Measurements from ENCODE around the gene S100A2. TPM values are rescaled to one million over a fixed set of nuclear protein-coding genes. Genes with fewer than 3 reads are reported as not detected.
A peak's percentile ranks its signal among the peaks of the same experiment; 100 is the strongest.

Gene S100A2
- total RNA-seq, 1 donor from 2014 or later: not detected

DNA sequence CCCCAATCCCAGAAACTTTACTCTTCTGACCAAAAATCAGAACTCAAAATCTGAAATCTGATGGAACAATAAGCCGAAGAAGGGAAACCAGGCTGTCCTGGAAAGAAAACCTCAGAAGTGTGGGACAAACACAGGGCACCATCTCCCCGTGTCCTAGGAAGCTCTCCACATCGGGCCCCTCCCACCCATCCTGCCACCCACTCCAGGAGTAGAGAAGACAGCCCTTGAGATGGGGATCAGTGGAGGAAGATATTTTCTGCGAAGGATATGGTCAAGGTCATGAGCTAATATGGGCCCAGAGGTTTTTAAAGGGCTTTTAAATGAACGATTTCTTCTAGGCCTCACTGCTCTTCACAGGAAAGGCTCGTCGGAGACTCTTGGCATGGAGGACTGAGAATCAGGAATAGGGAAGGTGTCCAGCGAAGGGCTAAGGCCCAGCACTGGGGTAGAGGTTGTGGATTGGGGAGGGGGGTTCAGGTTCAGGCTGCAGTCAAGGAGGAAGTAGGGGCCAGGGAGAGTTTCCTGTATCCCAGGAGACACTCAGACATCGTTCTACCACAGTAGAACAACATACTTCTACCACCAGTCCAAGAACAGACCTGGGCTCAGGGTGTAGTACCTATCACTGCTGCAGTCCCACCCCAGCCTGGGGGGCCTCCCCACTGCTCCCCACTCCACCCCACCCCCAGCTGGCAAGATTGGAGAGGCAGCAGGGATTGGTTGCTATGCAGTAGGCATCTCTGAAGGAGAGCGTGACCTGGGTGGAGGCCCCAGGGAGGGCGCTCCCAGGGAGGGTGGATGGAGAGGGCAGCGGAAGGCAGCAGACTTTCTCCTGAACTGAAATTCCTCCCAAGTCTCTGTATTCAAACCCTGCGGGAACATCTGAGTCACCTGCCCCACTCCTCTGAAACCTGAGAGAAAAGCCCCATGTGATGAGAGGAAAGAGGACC, 23.7 kb downstream of the S100A2 start:
- Mint-ChIP-seq H3K4me1 (peaks cover 27% of the 10 kb centered on the region), H3K27me3 (ENCODE audit: low read depth) (no peaks in the 10 kb centered on the region), H3K27ac (ENCODE audit: unreplicated experiment) (peak overlapping the region; percentile 85), H3K9me3 (no peaks in the 10 kb centered on the region), H3K36me3 (ENCODE audit: low read depth) (no peaks in the 10 kb centered on the region), H3K4me3 (no peak overlapping the region)
- TF ChIP-seq, protein P1, sequence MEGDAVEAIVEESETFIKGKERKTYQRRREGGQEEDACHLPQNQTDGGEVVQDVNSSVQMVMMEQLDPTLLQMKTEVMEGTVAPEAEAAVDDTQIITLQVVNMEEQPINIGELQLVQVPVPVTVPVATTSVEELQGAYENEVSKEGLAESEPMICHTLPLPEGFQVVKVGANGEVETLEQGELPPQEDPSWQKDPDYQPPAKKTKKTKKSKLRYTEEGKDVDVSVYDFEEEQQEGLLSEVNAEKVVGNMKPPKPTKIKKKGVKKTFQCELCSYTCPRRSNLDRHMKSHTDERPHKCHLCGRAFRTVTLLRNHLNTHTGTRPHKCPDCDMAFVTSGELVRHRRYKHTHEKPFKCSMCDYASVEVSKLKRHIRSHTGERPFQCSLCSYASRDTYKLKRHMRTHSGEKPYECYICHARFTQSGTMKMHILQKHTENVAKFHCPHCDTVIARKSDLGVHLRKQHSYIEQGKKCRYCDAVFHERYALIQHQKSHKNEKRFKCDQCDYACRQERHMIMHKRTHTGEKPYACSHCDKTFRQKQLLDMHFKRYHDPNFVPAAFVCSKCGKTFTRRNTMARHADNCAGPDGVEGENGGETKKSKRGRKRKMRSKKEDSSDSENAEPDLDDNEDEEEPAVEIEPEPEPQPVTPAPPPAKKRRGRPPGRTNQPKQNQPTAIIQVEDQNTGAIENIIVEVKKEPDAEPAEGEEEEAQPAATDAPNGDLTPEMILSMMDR (conservative IDR thresholded peaks at IDR 0.05): no peak
- no peak for DNase-seq (ENCODE audit: low read depth, low spot score)

- Mint-ChIP-seq H3K27me3 (ENCODE audit: low read depth) (no peaks in the 10 kb centered on the region), H3K9me3 (no peaks in the 10 kb centered on the region), H3K4me1 (peaks cover 18% of the 10 kb centered on the region), H3K4me3 (no peak within 1 kb of the TSS), H3K27ac (ENCODE audit: unreplicated experiment) (peak within 1 kb of the TSS; percentile 85), H3K36me3 (ENCODE audit: low read depth) (no peaks in the 10 kb centered on the region)
- TF ChIP-seq, protein P1 (conservative IDR thresholded peaks at IDR 0.05): no peak
- DNase-seq (ENCODE audit: low read depth, low spot score): no peak
These were observed 25.0 kb downstream of the S100A2 start, which contains the start of gene S100A5 for GRCh38 chr1:153540394-153541361. S100A5 (minus strand) TSS chr1:153540934; CDS start chr1:153540191, 743 bp downstream.

GRCh38 chr1:153539395-153540093, 26.1 kb downstream of the S100A2 start:
- Mint-ChIP-seq H3K4me3 (no peak overlapping the region), H3K9me3 (no peaks in the 10 kb centered on the region), H3K4me1 (peaks cover 10% of the 10 kb centered on the region), H3K27me3 (ENCODE audit: low read depth) (no peaks in the 10 kb centered on the region), H3K27ac (ENCODE audit: unreplicated experiment) (peak overlapping the region; percentile 82), H3K36me3 (ENCODE audit: low read depth) (no peaks in the 10 kb centered on the region)
- no peak for DNase-seq (ENCODE audit: low read depth, low spot score)
- TF ChIP-seq, protein P1 (conservative IDR thresholded peaks at IDR 0.05): no peak

- no peaks in the 10 kb centered on the region for H3K27me3 Mint-ChIP-seq (ENCODE audit: low read depth)
- H3K4me1 Mint-ChIP-seq: peaks cover 15% of the 10 kb centered on the region
- H3K36me3 Mint-ChIP-seq (ENCODE audit: low read depth): no peaks in the 10 kb centered on the region
- H3K9me3 Mint-ChIP-seq: no peaks in the 10 kb centered on the region
- H3K27ac Mint-ChIP-seq (ENCODE audit: unreplicated experiment): no peak overlapping the region
- H3K4me3 Mint-ChIP-seq: no peak overlapping the region
- DNase-seq (ENCODE audit: low read depth, low spot score): no peak
- TF ChIP-seq, protein P1 (conservative IDR thresholded peaks at IDR 0.05): no peak
These were observed 27.3 kb downstream of the S100A2 start for GRCh38 chr1:153538315-153538821.

DNA sequence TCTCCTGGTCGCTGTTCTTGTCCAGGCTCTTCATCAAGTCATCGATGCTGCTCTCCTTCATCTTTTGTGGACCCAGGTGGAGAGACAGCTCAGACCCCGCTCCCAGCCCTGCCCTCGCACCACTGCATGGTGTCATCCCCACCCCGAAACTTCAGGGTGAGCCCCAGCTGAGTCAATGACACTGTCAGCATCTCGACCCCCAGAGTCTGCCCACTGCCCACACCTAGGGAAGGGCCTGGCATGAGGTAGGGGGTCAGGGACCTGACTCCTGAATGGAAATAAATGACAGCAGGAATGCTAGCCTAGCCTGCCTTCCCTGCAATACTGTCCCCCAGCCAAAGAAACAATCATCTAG, 28.3 kb downstream of the S100A2 start:
- H3K27ac Mint-ChIP-seq (ENCODE audit: unreplicated experiment): no peak overlapping the region

More for the DNA sequence above, 28.3 kb downstream of the S100A2 start:
- Mint-ChIP-seq H3K27me3 (ENCODE audit: low read depth) (no peaks in the 10 kb centered on the region), H3K9me3 (no peaks in the 10 kb centered on the region), H3K36me3 (ENCODE audit: low read depth) (no peaks in the 10 kb centered on the region), H3K4me3 (no peak overlapping the region), H3K4me1 (peaks cover 25% of the 10 kb centered on the region)
- TF ChIP-seq, protein P1 (conservative IDR thresholded peaks at IDR 0.05): no peak
- no peak for DNase-seq (ENCODE audit: low read depth, low spot score)

Measured in neural crest cell (in vitro differentiated cells).